PC-9 (cell line): Measurements from ENCODE around the gene CCNI2. TPM values are rescaled to one million over a fixed set of nuclear protein-coding genes. Genes with fewer than 3 reads are reported as not detected.

ENCODE experiments used
- BruUV-seq: library from RNA; stranded (reverse); fragments of 400-500 nt; replicated peaks from 2 replicates; lab custom pipeline; 2021; lab: Mats Ljungman, UMichigan
- CTCF ChIA-PET: fragments of 300-600 bp; sonication (Branson Sonifier 250); formaldehyde crosslinking; loops from one replicate; lab custom pipeline; 2022; ENCODE audit warnings: antibody characterized with exemption; lab: Charles Lee
- POLR2A ChIA-PET: fragments of 300-600 bp; sonication (Branson Sonifier 250); formaldehyde crosslinking; loops from one replicate; lab custom pipeline; 2022; ENCODE audit warnings: antibody characterized with exemption; ENCODE audit not compliant: unreplicated experiment; lab: Charles Lee
- DNase-seq, 2 experiments: peaks; one replicate each; pipeline versions ENCODE4 v3.0.0 to v3.0.0-alpha.2; 2015 to 2022; ENCODE audit warnings: mixed read lengths in 1 of 2
- H2AFZ ChIP-seq: fragments of 200-600 bp; sonication (generic); 2 replicates; pipeline ENCODE4 v1.8.1; 2017; ENCODE audit warnings: antibody characterized with exemption
- H3F3A ChIP-seq: fragments of 200-600 bp; sonication (generic); 2 replicates; pipeline ENCODE4 v1.8.1; 2017; ENCODE audit warnings: antibody characterized with exemption, mild to moderate bottlenecking, low read depth; ENCODE audit not compliant: insufficient read depth
- H3K27ac ChIP-seq: fragments of 200-600 bp; sonication (generic); 2 replicates; pipeline ENCODE4 v1.6.1; 2016; ENCODE audit warnings: mixed run types
- H3K27me3 ChIP-seq: fragments of 200-600 bp; sonication (generic); 2 replicates; pipeline ENCODE4 v1.6.1; 2016; ENCODE audit warnings: low read depth, mixed run types; ENCODE audit not compliant: insufficient read depth
- H3K36me3 ChIP-seq: fragments of 200-600 bp; sonication (generic); 2 replicates; pipeline ENCODE4 v1.6.1; 2016; ENCODE audit warnings: low read depth, mixed run types
- H3K4me1 ChIP-seq: fragments of 200-600 bp; sonication (generic); replicated peaks from 2 replicates; pipeline ENCODE4 v1.6.1; 2016; ENCODE audit warnings: mixed run types; ENCODE audit not compliant: insufficient read depth
- H3K4me2 ChIP-seq: fragments of 200-600 bp; sonication (generic); 2 replicates; pipeline ENCODE4 v1.6.1; 2017; ENCODE audit warnings: mixed run types
- H3K4me3 ChIP-seq: fragments of 200-600 bp; sonication (generic); 2 replicates; pipeline ENCODE4 v1.6.1; 2016; ENCODE audit warnings: mixed run types
- H3K79me2 ChIP-seq: fragments of 200-600 bp; sonication (generic); 2 replicates; pipeline ENCODE4 v1.6.1; 2017; ENCODE audit warnings: low read depth, mixed run types
- H3K9me2 ChIP-seq: fragments of 200-600 bp; sonication (generic); 2 replicates; pipeline ENCODE4 v1.8.1; 2017; ENCODE audit warnings: mild to moderate bottlenecking; ENCODE audit not compliant: insufficient read depth
- H3K9me3 ChIP-seq: fragments of 200-600 bp; sonication (generic); 2 replicates; pipeline ENCODE4 v1.8.1; 2016; ENCODE audit warnings: low read depth; ENCODE audit not compliant: insufficient read depth
- H4K20me1 ChIP-seq: fragments of 200-600 bp; sonication (generic); 2 replicates; pipeline ENCODE4 v1.8.1; 2017; ENCODE audit not compliant: insufficient read depth
- EZH2 ChIP-seq: fragments of 200-600 bp; sonication (generic); IDR thresholded peaks from 2 replicates; pipeline ENCODE4 v1.8.0; 2017; ENCODE audit warnings: antibody characterized with exemption, low read depth
- intact Hi-C: fragments of 100-400 bp; cut with micrococcal nuclease; formaldehyde crosslinking; loops from one replicate; pipeline ENCODE4 v1.10.0; 2022; ENCODE audit not compliant: unreplicated experiment
- total RNA-seq: library from RNA; stranded (reverse); gene quantifications from 2 replicates; pipeline ENCODE4 v1.2.3, GENCODE V29; 2021
- TF ChIP-seq, protein P1 (sequence below): fragments of 200-600 bp; sonication (generic); conservative IDR thresholded peaks from 2 replicates; pipeline ENCODE4 v1.6.1; 2017; ENCODE audit warnings: mixed run types, antibody characterized with exemption, mild to moderate bottlenecking, moderate library complexity

Gene CCNI2
- total RNA-seq, 1 experiment from 2014 or later: 1.2 TPM

DNA sequence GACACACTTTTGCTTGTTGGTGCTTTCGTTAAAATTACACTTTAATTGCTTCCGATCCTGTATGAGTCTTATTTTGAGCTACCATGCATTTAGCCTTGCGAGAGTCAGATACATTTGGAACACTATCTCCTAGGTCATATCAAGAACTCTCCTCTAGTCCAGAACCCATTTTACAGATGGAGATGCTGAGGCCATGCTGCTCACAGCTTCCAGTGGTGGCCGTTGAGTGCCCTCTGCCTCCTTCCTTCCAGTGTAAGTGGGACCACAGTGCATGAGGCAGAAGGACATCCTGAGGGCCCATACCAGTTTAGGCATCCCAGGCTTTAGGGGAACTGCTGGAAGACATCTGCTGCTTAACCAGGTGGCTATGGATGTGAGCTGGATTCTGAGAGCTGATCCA is 6.9 kb downstream of the CCNI2 start:
- Histone ChIP-seq H3K9me3 (no peaks in the 10 kb centered on the region), H3K4me1 (0 out of 2 replicates have a peak, but pooled peaks cover 3% of the 10 kb centered on the region), H3F3A (no peaks in the 10 kb centered on the region), H3K4me2 (no peak overlapping the region), H3K36me3 (no peaks in the 10 kb centered on the region), H3K27me3 (no peaks in the 10 kb centered on the region), H3K9me2 (no peaks in the 10 kb centered on the region), H3K79me2 (no peaks in the 10 kb centered on the region), H3K4me3 (no peak overlapping the region), H4K20me1 (no peaks in the 10 kb centered on the region), H3K27ac (no peak overlapping the region), H2AFZ (no peak overlapping the region)
- ChIA-PET CTCF (interaction anchor here (1.4 kb wide), 1 partner anchor 64 kb away, joined by 6 read pairs; no protein-coding TSS in a partner anchor), POLR2A (no interaction called here)
- intact Hi-C loops: loop anchor here (2.0 to 5.0 kb wide), 2 partner anchors 67 to 113 kb away; partner anchors contain the start of genes GDF9 and UQCRQ
- no peak for DNase-seq
- no peak for TF ChIP-seq EZH2
- TF ChIP-seq, protein P1, sequence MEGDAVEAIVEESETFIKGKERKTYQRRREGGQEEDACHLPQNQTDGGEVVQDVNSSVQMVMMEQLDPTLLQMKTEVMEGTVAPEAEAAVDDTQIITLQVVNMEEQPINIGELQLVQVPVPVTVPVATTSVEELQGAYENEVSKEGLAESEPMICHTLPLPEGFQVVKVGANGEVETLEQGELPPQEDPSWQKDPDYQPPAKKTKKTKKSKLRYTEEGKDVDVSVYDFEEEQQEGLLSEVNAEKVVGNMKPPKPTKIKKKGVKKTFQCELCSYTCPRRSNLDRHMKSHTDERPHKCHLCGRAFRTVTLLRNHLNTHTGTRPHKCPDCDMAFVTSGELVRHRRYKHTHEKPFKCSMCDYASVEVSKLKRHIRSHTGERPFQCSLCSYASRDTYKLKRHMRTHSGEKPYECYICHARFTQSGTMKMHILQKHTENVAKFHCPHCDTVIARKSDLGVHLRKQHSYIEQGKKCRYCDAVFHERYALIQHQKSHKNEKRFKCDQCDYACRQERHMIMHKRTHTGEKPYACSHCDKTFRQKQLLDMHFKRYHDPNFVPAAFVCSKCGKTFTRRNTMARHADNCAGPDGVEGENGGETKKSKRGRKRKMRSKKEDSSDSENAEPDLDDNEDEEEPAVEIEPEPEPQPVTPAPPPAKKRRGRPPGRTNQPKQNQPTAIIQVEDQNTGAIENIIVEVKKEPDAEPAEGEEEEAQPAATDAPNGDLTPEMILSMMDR: no peak
- BruUV-seq: no TSS peak

DNA sequence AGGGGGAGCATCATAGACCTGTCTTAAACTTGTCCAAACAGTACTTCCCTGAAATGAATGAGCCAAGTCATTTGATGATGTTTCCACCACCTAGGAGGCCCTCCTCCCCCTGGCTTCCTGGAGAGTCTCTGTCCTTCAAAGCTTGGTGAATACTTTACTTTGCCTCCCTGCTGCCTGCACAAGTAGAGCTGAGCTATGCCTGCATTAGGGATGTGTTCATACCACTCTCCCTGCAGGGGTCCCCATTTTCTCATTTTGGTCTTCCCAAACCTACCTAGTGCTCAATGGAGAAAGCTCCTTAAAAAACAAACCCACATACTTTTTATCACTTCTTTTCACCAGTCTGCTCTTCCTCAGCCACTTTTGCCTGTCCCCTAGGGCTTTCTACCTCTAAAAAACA is 7.7 kb downstream of the CCNI2 start:
- no TSS peak for BruUV-seq

DNA sequence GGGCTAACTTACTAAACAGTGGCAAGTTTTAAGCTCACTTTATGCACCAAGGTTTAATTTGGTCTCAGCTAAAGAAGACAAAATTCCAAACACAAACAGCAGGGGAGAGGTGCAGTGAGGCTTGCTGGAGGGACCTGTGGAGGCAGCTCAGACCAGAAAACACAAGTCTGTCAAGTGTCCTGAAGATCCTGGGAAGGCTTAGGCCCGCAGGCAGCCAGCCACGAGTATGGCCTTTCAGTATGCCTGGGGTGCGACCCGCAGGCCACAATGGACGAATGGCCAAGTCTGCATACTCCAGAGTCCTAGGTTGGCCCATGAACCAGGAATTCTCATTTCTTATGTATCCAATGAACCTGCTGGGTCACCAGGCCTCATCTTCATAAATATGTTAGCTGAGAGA is 9.3 kb downstream of the CCNI2 start:
- H3K36me3 ChIP-seq: no peaks in the 10 kb centered on the region
- intact Hi-C loops: loop anchor here (5.0 kb wide), 1 partner anchor 369 kb away; no protein-coding TSS in a partner anchor
- H3K27ac ChIP-seq: no peak overlapping the region
- H3K27me3 ChIP-seq: no peaks in the 10 kb centered on the region
- H4K20me1 ChIP-seq: no peaks in the 10 kb centered on the region
- no peaks in the 10 kb centered on the region for H3K9me3 ChIP-seq
- no peaks in the 10 kb centered on the region for H3K9me2 ChIP-seq
- H3K4me2 ChIP-seq: no peak overlapping the region
- no peak for DNase-seq
- H3F3A ChIP-seq: no peaks in the 10 kb centered on the region
- BruUV-seq: no TSS peak
- ChIA-PET POLR2A (no interaction called here), CTCF (no interaction called here)
- TF ChIP-seq EZH2: no peak
- TF ChIP-seq, protein P1: no peak
- H3K4me1 ChIP-seq: 0 out of 2 replicates have a peak, but pooled peaks cover 6% of the 10 kb centered on the region
- H3K4me3 ChIP-seq: no peak overlapping the region
- no peak overlapping the region for H2AFZ ChIP-seq
- no peaks in the 10 kb centered on the region for H3K79me2 ChIP-seq

More for the DNA sequence above, 7.7 kb downstream of the CCNI2 start:
- no peaks in the 10 kb centered on the region for H3K36me3 ChIP-seq
- no peak overlapping the region for H2AFZ ChIP-seq
- CTCF ChIA-PET: interaction anchor here (1.2 to 1.4 kb wide), 2 partner anchors 63 to 65 kb away, joined by 6 to 8 read pairs; no protein-coding TSS in a partner anchor
- no peaks in the 10 kb centered on the region for H3K9me3 ChIP-seq
- intact Hi-C loops: loop anchor here (2.0 to 5.0 kb wide), 3 partner anchors 66 to 368 kb away; partner anchors contain the start of genes GDF9 and UQCRQ
- H3K79me2 ChIP-seq: no peaks in the 10 kb centered on the region
- no peak overlapping the region for H3K4me2 ChIP-seq
- 0 out of 2 replicates have a peak, but pooled peaks cover 6% of the 10 kb centered on the region for H3K4me1 ChIP-seq
- H3K4me3 ChIP-seq: no peak overlapping the region
- POLR2A ChIA-PET: no interaction called here
- TF ChIP-seq, protein P1: 0 out of 2 replicates have a peak, but pooled peaks have one; percentile 29
- no peak for TF ChIP-seq EZH2
- DNase-seq: no peak
- no peaks in the 10 kb centered on the region for H3K9me2 ChIP-seq
- no peaks in the 10 kb centered on the region for H3F3A ChIP-seq
- H4K20me1 ChIP-seq: no peaks in the 10 kb centered on the region
- no peak overlapping the region for H3K27ac ChIP-seq
- H3K27me3 ChIP-seq: no peaks in the 10 kb centered on the region
